ENCODE results near the gene ITGAV.

Gene ITGAV

GRCh38 chr2:186669146-186669545, 79.3 kb downstream of the ITGAV start:
- DNase-seq (ENCODE audit: low read depth): no peak

DNA sequence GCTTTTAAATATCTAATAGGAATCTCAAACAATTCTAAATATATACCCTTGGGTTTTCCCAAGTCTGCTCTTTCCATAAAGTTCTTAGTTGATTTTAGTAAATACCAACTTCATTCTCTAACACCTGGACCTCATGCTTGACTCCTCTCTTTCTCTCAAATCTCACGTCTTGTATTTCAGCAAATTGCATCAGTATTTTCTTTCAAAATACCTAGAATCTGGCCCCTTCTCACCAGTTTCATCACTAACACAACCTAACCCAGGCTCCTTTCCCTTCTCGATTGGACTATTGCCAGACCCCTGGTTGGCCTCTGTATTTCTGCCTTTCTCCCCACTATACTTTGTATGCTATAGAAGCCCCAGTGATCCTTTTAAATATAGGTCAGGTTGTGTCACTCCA, 81.0 kb downstream of the ITGAV start:
- no peak for DNase-seq (ENCODE audit: low read depth)

- DNase-seq (ENCODE audit: low read depth): no peak
Measured at GRCh38 chr2:186675380-186675779, 85.5 kb downstream of the ITGAV start.

DNA sequence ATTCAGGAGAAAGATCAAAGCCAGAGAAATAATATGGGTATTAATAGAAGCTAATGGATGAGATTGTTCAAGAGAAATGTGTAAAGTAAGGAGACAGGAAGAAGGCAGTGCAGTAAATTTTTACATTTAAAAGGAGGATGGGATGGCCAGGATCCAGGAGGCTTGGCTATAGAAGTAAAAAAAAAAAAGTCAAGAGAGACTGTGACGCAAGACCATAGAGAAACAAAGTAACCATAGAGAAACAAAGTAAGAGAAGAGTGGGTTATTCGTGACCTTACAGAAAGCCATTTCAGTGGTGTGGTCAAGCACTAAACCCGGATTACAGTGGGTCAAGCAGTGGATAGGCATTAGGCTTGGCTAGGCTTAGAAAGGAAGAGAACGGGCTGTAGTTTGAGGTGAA, 93.5 kb downstream of the ITGAV start:
- DNase-seq (ENCODE audit: low read depth): no peak

DNA sequence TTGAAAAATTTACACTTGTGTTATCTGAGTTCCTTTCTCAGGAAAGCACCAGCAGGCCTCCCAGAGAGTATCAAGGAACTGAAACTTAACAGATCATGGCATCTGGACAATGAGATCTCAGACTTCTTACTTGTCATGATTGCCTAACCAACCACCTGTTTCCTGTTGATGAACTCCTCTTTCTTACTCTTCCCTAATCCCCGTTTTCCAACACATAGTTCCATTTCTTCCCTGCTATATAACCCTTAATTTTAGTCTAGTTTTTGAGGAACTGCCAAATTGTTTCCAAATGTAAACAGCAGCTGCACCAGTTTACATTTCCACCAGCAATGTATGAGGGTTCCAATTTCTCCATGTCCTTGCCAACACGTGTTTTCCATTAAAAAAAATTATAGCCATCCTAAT, 98.0 kb downstream of the ITGAV start:
- peak; percentile 3 for DNase-seq (ENCODE audit: low read depth)

DNA sequence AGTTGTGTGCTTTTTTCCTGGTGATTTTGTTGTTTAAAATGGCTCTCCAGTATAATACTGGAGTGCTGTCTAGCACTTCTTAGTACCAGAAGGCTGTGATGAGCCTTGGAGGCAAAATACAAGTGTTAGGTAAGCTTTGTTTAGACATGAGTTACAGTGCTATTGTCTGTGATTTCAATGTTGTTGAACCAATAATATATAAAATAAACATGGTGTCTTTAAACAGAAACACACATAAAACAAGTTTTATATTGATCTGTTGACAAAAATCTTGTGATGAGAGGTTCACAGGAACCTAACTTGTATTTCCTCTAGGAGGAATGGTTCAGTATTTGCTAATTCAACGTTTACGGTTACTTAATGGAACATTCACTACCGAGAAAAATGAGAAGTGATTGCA, 99.0 kb downstream of the ITGAV start:
- DNase-seq (ENCODE audit: low read depth): no peak

DNA sequence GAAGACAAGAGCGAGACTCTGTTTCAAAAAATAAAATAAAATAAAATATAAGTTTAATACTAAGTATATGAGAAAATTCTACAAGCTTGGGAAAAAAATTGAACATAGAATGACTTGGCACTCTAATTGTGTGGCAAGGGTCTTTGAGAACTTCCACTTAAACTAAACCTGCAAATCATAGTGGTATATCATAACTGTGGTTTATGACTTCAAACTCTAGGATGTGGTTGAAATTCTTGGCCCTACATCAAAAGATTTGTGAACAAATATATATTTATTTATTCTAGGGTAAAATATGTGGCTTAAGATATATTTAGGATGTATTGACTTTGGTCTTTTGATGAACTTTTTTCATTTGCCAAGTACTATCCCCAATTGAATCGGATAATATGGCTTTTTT, 100.9 kb downstream of the ITGAV start:
- peak; percentile 68 for DNase-seq (ENCODE audit: low read depth)

GRCh38 chr2:186691231-186691630, 101.4 kb downstream of the ITGAV start:
- no peak for DNase-seq (ENCODE audit: low read depth)

- no peak for DNase-seq (ENCODE audit: low read depth)
Measured at GRCh38 chr2:186691900-186692299, 102.0 kb downstream of the ITGAV start.

DNA sequence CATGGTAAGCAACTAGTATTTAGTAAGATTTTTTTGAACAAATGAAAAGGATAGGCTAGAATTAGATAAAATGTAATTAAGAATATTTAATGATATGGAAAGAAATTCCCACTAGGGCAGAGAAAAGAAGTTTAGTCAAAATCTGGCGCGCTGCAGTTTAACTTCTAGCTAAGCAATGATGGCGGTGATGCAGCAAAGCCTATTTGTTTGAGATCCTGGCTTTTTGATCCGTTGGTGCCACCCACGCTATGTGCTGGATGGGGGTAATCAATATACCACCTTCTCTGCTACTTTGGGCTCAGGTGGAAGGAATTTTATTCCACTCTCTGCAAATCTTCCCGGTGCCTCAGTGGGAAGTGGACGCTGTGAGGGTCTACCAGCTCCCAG, 103.6 kb downstream of the ITGAV start:
- DNase-seq (ENCODE audit: low read depth): peak; percentile 7

GRCh38 chr2:186695081-186695756, 105.4 kb downstream of the ITGAV start:
- DNase-seq (ENCODE audit: low read depth): peak; percentile 67

GRCh38 chr2:186696290-186696689, 106.4 kb downstream of the ITGAV start:
- DNase-seq (ENCODE audit: low read depth): no peak

GRCh38 chr2:186696804-186697203, 106.9 kb downstream of the ITGAV start:
- no peak for DNase-seq (ENCODE audit: low read depth)

GRCh38 chr2:186697536-186697935, 107.7 kb downstream of the ITGAV start:
- DNase-seq (ENCODE audit: low read depth): peak; percentile 77

- DNase-seq (ENCODE audit: low read depth): no peak
Measured at GRCh38 chr2:186699742-186700141, 109.9 kb downstream of the ITGAV start.

GRCh38 chr2:186702006-186702405, 112.2 kb downstream of the ITGAV start:
- DNase-seq (ENCODE audit: low read depth): no peak

DNA sequence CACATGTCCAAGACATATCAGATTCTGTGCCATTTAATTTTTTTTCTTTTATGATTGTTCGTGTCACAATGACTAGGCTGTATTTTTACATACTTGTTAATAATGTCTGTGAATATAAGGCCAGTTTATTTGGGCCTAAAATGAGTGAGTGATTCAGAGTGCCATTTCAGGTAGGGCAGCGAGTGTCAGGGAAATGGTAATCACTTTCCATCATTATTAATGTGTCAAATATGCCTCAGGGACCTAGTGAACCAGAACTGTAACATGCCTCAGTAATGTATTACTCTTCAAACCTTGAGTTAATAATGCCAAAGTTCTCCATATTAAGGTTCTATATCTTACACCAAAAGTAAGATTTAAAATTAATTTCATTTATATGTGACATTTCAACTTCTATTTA, 112.6 kb downstream of the ITGAV start:
- DNase-seq (ENCODE audit: low read depth): no peak

DNA sequence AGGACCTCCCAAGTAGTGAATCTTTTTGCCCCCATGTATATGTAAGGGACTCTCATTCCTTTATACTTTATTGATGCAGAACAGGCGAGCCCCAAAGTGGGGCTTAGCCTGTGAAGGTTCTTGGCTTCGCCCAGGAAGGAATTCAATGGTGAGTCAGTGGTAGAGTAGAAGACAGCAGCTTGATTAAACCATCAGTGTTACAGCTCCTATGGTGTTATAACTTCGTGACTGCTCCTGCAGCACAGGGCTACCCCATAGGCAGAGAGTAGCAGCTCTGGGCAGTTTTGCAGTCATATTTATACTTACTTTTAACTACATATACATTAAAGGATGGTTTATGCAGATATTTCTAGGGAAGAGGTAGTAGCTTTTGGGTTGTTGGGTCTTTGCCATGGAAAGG, 115.0 kb downstream of the ITGAV start:
- no peak for DNase-seq (ENCODE audit: low read depth)

- no peak for DNase-seq (ENCODE audit: low read depth)
Measured at GRCh38 chr2:186709529-186710450, 119.9 kb downstream of the ITGAV start.

GRCh38 chr2:186713691-186714090, 123.8 kb downstream of the ITGAV start:
- DNase-seq (ENCODE audit: low read depth): no peak

DNA sequence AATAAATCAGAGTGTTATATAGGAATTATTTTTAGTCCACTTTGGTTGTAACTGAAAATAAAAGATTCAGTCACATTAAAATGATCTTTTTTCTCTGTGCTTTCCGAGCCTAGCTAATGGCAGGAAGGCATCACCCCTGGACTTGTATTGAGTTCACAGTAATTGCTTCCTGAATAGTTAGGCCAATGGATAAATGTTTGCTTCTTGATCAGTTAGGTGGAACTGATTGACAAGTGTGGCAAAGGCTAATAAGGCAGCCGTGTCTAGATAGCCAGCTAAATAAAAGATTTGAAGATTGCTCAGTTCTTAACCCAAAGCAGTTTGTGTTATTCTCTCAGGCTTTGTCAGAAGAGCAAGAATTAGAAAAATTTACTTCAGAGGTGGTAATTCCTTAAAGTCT, 124.8 kb downstream of the ITGAV start:
- no peak for DNase-seq (ENCODE audit: low read depth)

GRCh38 chr2:186716004-186716403, 126.1 kb downstream of the ITGAV start:
- no peak for DNase-seq (ENCODE audit: low read depth)

DNA sequence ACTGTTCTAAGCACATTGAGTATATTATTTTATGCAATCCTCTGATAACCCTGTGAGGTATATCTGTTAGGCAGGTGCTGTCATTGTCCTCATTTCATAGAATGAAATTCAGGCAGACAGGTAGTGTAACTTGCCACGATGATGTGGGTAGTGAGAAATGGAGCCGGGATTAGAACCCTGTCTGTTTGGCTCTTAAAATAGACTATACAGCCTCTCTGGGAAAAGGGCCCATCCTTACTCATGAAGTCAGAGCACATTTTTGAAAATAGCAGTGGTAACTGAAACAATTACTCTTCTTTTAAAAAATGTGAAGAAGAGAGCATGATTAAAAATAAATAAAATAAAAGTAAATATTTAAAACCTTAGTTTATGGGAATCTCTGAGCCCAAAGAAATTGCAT, 127.0 kb downstream of the ITGAV start:
- DNase-seq (ENCODE audit: low read depth): no peak
